ENCODE data around the gene FCRL5.

DNA sequence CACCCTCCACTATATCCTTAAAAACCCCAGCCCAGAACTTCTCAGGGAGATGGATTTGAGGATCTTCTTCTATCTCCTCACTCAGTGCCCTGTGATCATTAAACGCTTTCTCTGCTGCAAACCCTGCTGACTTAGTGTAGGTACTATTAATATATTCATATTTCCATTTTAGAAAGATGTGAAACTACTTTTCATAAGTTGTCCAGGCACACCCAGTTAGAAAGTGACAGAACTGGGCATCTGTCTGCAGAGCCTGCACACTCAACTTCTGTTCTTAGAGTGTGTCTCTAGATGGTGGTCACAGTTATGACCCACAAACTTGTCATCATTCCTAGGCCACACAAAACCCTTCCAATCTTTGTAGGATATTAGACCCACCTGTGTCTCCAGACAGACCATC, 55.0 kb downstream of the FCRL5 start:
- TF ChIP-seq POLR2A (IDR thresholded peaks at IDR 0.05) (no peak), POLR2AphosphoS5 (IDR thresholded peaks at IDR 0.05) (no peak)
